ENCODE results near the gene HMCN2. TPM values are rescaled to one million over a fixed set of nuclear protein-coding genes. Genes with fewer than 3 reads are reported as not detected.

Gene HMCN2
- total RNA-seq, 2 experiments from 2014 or later = not detected

- no peak overlapping the region for H3K27ac ChIP-seq (ENCODE audit: low read depth, low read length, poor library complexity, severe bottlenecking)
- H3K4me3 ChIP-seq (ENCODE audit: low read depth, low read length, poor library complexity, severe bottlenecking) = no peak overlapping the region
- no peak overlapping the region for H3K4me2 ChIP-seq (ENCODE audit: low read length)
- H3K36me3 ChIP-seq (ENCODE audit: insufficient read depth, low read length) = no peaks in the 10 kb centered on the region
- H3K4me1 ChIP-seq (ENCODE audit: insufficient read depth, low read length, poor library complexity, severe bottlenecking) = no peaks in the 10 kb centered on the region
- no peaks in the 10 kb centered on the region for H4K20me1 ChIP-seq (ENCODE audit: insufficient read depth, low read length)
- no peak overlapping the region for H2AFZ ChIP-seq (ENCODE audit: low read length)
- no peak for TF ChIP-seq CTCF (conservative IDR thresholded peaks at IDR 0.05; ENCODE audit: low read length)
- TF ChIP-seq EZH2phosphoT487 (IDR thresholded peaks at IDR 0.05; ENCODE audit: borderline replicate concordance, low read depth, low read length) = no peak
- no peak for DNase-seq (ENCODE audit: low spot score)
- H3K9me2 ChIP-seq (ENCODE audit: insufficient read depth, low read length) = no peaks in the 10 kb centered on the region
- ChIA-PET CTCF (ENCODE audit: unreplicated experiment) (no interaction called here), POLR2A (no interaction called here)
- intact Hi-C loops (cut with micrococcal nuclease; ENCODE audit: unreplicated experiment) = no loop called here
- no peaks in the 10 kb centered on the region for H3K9me3 ChIP-seq (ENCODE audit: low read length)
- BruUV-seq (replicated peaks) = no TSS peak
- H3K79me2 ChIP-seq (ENCODE audit: insufficient read depth, low read depth, low read length) = no peaks in the 10 kb centered on the region
Measured at GRCh38 chr9:130387905-130388304, 122.3 kb downstream of the HMCN2 start.

- TF ChIP-seq CTCF (conservative IDR thresholded peaks at IDR 0.05; ENCODE audit: low read length) = no peak
- TF ChIP-seq EZH2phosphoT487 (IDR thresholded peaks at IDR 0.05; ENCODE audit: borderline replicate concordance, low read depth, low read length) = no peak
- Histone ChIP-seq H3K9me3 (ENCODE audit: low read length) (no peaks in the 10 kb centered on the region), H4K20me1 (ENCODE audit: insufficient read depth, low read length) (no peaks in the 10 kb centered on the region), H3K27ac (ENCODE audit: low read depth, low read length, poor library complexity, severe bottlenecking) (no peak overlapping the region), H3K4me3 (ENCODE audit: low read depth, low read length, poor library complexity, severe bottlenecking) (no peak overlapping the region), H3K4me2 (ENCODE audit: low read length) (no peak overlapping the region), H2AFZ (ENCODE audit: low read length) (no peak overlapping the region), H3K36me3 (ENCODE audit: insufficient read depth, low read length) (no peaks in the 10 kb centered on the region), H3K9me2 (ENCODE audit: insufficient read depth, low read length) (no peaks in the 10 kb centered on the region), H3K79me2 (ENCODE audit: insufficient read depth, low read depth, low read length) (no peaks in the 10 kb centered on the region), H3K4me1 (ENCODE audit: insufficient read depth, low read length, poor library complexity, severe bottlenecking) (no peaks in the 10 kb centered on the region)
- BruUV-seq (replicated peaks) = no TSS peak
- ChIA-PET CTCF (ENCODE audit: unreplicated experiment) (no interaction called here), POLR2A (interaction anchor here (0.6 kb wide), 1 partner anchor 303 kb away, joined by 3 read pairs; no protein-coding TSS in a partner anchor)
- intact Hi-C loops (cut with micrococcal nuclease; ENCODE audit: unreplicated experiment) = no loop called here
- no peak for DNase-seq (ENCODE audit: low spot score)
Measured at GRCh38 chr9:130390390-130390789, 124.8 kb downstream of the HMCN2 start.

GRCh38 chr9:130390986-130391385 is 125.4 kb downstream of the HMCN2 start:
- TF ChIP-seq EZH2phosphoT487 (IDR thresholded peaks at IDR 0.05; ENCODE audit: borderline replicate concordance, low read depth, low read length) (no peak), CTCF (conservative IDR thresholded peaks at IDR 0.05; ENCODE audit: low read length) (no peak)

More at GRCh38 chr9:130390986-130391385, 125.4 kb downstream of the HMCN2 start:
- POLR2A ChIA-PET = no interaction called here
- intact Hi-C loops (cut with micrococcal nuclease; ENCODE audit: unreplicated experiment) = no loop called here
- no peak overlapping the region for H2AFZ ChIP-seq (ENCODE audit: low read length)
- DNase-seq (ENCODE audit: low spot score) = no peak
- no peaks in the 10 kb centered on the region for H3K4me1 ChIP-seq (ENCODE audit: insufficient read depth, low read length, poor library complexity, severe bottlenecking)
- H3K27ac ChIP-seq (ENCODE audit: low read depth, low read length, poor library complexity, severe bottlenecking) = no peak overlapping the region
- H3K9me3 ChIP-seq (ENCODE audit: low read length) = no peaks in the 10 kb centered on the region
- no peaks in the 10 kb centered on the region for H3K9me2 ChIP-seq (ENCODE audit: insufficient read depth, low read length)
- no peaks in the 10 kb centered on the region for H3K79me2 ChIP-seq (ENCODE audit: insufficient read depth, low read depth, low read length)
- H3K4me2 ChIP-seq (ENCODE audit: low read length) = no peak overlapping the region
- H3K4me3 ChIP-seq (ENCODE audit: low read depth, low read length, poor library complexity, severe bottlenecking) = no peak overlapping the region
- H4K20me1 ChIP-seq (ENCODE audit: insufficient read depth, low read length) = no peaks in the 10 kb centered on the region
- H3K36me3 ChIP-seq (ENCODE audit: insufficient read depth, low read length) = no peaks in the 10 kb centered on the region
- CTCF ChIA-PET (ENCODE audit: unreplicated experiment) = no interaction called here
- no TSS peak for BruUV-seq (replicated peaks)

All from OCI-LY7 (cell line).